C4-2B (cell line): ENCODE data around the gene ACTL6B.
"Not testable (repeated sequence)": the region's sequence is repeated elsewhere in the genome, so short reads cannot be mapped to it uniquely, and the experiment has no call there.

Experiments
- H3K27ac ChIP-seq: fragments of 450-650 bp; 2 replicates; pipeline ENCODE4 v1.5.1; 2017
- CTCF ChIP-seq: fragments of 450-650 bp; conservative IDR thresholded peaks from 2 replicates; pipeline ENCODE4 v1.5.1; 2017; ENCODE audit warnings: mild to moderate bottlenecking
- ZFX ChIP-seq: fragments of 450-650 bp; IDR thresholded peaks from 2 replicates; pipeline ENCODE4 v1.6.1; 2017

ACTL6B gene

DNA sequence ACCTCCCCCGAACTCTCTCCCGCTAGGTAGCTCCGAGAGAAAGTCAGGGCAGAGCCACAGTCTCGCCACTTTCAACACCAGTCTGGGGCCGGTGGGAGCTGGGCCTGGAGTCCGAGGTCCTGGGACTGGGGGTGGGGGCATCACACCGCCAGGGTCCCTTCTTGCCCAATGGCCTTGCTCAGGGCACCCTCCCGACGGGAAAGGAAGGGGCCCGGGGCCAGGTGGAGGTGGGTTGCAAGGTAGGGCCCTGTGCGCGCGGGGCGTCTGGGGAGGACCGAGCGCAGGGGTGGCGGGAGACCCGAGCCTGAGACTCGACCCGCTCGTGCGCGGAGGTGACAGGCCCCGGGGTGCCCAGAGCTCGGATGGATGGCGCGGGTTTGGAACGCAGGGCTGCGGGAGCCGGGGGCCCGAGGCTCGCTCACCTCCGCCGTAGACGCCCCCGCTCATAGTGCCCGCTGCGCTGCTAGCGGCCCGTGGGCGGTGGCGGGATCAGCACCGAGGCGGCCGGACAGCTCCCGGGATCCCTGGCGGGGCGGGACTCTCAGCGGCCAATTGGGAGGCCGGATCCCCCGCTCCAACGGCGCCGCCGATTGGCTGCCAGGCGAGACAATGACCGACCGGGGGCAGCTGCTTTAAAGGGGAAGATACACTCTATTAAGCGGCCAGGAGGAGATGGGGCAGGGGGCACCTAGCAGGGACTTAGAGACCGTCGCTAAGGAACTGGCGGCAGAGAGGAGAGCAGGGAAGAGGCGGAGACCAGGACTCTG lies at the start of gene ACTL6B:
TSS of gene ACTL6B (minus strand) at position 541 of the 767 bp plus-strand sequence. CDS start at position 447, 94 bp downstream.
- no peak within 1 kb of the TSS for H3K27ac ChIP-seq
- no peak for TF ChIP-seq CTCF
- TF ChIP-seq ZFX = no peak

DNA sequence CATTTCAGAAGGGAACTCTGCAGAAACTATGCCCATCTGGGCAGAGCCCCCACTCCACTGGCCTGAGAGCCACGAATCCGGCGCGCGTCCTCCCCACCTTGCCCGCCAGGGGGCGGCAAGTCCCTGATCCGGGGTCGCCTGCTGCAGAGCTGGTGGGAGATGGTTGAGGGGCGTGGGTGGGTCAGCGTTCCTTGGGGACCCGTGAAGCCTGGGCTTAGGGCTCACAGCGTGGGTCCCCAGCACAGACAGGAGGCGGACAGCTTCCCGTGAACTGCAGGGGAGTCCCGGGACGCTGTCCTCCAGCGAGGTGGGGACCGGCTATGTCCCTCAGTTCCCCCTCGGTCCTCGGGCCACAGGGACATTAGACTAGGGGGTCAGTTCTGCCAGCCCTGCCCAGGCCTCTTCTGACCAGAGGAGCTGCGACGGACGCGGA lies 49.1 kb upstream of the ACTL6B start:
- H3K27ac ChIP-seq = peak overlapping the region; percentile 91
- TF ChIP-seq CTCF (peak; percentile 99), ZFX (no peak)

GRCh38 chr7:100701089-100701488 lies 44.8 kb upstream of the ACTL6B start:
- not testable (repeated sequence) for H3K27ac ChIP-seq

GRCh38 chr7:100699018-100699417 lies 42.8 kb upstream of the ACTL6B start:
- TF ChIP-seq CTCF = no peak
- no peak for TF ChIP-seq ZFX
- no peak overlapping the region for H3K27ac ChIP-seq

DNA sequence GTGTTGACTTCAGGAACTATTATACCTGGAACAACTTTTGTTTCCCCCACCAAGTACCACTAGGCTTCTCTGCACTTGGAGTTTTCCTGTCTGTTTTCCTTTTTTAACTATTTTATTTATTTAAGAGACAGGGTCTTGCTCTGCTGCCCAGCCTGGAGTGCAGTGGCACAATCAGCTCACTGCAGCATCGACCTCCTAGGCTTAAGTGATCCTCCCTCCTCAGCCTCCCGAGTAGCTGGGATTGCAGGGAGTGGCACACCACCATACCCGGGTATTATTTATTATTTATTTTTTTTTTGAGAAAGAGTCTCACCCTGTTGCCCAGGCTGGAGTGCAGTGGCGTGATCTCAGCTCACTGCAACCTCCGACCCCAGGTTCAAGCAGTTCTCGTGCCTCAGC lies 39.9 kb upstream of the ACTL6B start:
- no peak for TF ChIP-seq CTCF
- no peak for TF ChIP-seq ZFX
- H3K27ac ChIP-seq = no peak overlapping the region

- H3K27ac ChIP-seq = peak within 1 kb of the TSS; percentile 86
These were observed 38.0 kb upstream of the ACTL6B start, which contains the start of gene GIGYF1 for GRCh38 chr7:100694098-100694745. TSS of gene GIGYF1 (minus strand) at chr7:100694250. CDS start at chr7:100688238, 6,012 bp downstream.

DNA sequence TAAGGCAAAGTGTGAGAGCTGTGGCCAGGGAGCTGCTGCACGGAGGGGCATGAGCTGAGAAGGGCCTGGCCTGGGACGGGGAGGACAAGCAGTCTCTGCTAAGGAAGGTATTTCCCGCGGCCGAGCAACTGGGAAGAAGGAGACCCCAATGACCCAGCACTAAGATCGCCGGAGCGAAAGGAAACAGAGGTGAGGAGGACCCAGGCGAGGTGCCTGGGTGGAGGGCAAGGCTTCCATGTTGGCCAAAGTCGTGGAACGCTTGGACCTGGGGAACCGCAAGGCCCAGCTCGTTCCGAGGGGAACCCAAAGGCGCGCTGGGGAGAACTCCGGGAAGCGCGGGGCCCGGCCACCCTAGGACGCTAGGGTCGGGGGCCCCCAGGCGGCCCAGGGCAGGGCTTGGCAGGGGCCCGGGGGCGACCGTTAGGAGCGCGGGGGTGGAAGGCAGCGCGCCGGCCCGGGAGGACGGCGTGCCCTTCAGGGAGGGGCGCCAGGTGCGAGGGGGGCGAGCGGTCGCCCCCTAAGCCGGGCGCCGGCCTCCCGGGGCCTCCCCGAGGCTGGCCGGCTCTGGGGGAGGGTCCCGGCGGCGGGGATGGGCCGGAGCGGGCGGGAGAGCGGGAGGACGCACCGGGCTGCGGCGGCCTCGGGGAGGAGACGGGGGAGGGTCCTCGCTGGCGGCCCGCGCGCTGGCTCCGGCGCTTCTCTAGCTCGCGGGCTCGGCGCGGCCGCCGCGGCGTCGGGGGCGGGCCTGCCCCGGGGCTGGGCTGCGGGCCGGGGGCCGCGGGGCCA lies 37.3 kb upstream of the ACTL6B start:
- no peak for TF ChIP-seq CTCF
- TF ChIP-seq ZFX = peak; percentile 62; the same call in 1 of the 2 replicates
- H3K27ac ChIP-seq = peak overlapping the region; percentile 86

More at GRCh38 chr7:100694098-100694745, 38.0 kb upstream of the ACTL6B start, which contains the start of gene GIGYF1:
- TF ChIP-seq CTCF (no peak), ZFX (no peak)
